IMR-90 (cell line): Measurements from ENCODE around the gene DNM2. TPM values are rescaled to one million over a fixed set of nuclear protein-coding genes. Genes with fewer than 3 reads are reported as not detected.

Source experiments
- ATAC-seq: fragments of 200-7000 bp; cut with Tn5 transposase; 2 replicates; pipeline ENCODE4 v1.9.1; 2020; ENCODE audit warnings: low read depth, mild to moderate bottlenecking, moderate library complexity
- BruUV-seq: library from RNA; stranded (reverse); fragments of 400-500 nt; replicated peaks from 2 replicates; lab custom pipeline; 2021; lab: Mats Ljungman, UMichigan
- CTCF ChIA-PET: fragments of 300-600 bp; formaldehyde crosslinking; extraction: SDS; loops from one replicate; lab custom pipeline; 2021; ENCODE audit warnings: antibody characterized with exemption; lab: Yijun Ruan, JAX
- POLR2A ChIA-PET: fragments of 300-600 bp; sonication (Branson Sonifier 250); formaldehyde crosslinking; loops from one replicate; lab custom pipeline; 2022; ENCODE audit warnings: antibody characterized with exemption; ENCODE audit not compliant: unreplicated experiment; lab: Charles Lee
- DNase-seq: peaks from one replicate; pipeline ENCODE4 v3.0.0; 2013
- H2AFZ ChIP-seq: replicated peaks from 2 replicates; pipeline ENCODE3; 2013; ENCODE audit warnings: low read length, mild to moderate bottlenecking; ENCODE audit not compliant: poor library complexity
- H2AK5ac ChIP-seq: 2 replicates; pipeline ENCODE4 v1.6.1; 2013; ENCODE audit warnings: low read depth, low read length, inconsistent platforms
- H2AK9ac ChIP-seq: replicated peaks from 2 replicates; pipeline ENCODE3; 2013; ENCODE audit warnings: mild to moderate bottlenecking, low read depth, low read length, moderate library complexity; ENCODE audit not compliant: poor library complexity
- H2BK120ac ChIP-seq: 2 replicates; pipeline ENCODE4 v1.6.1; 2013; ENCODE audit warnings: low read depth, low read length, inconsistent platforms
- H2BK15ac ChIP-seq: 3 replicates; pipeline ENCODE4 v1.6.1; 2013; ENCODE audit warnings: low read depth, low read length, inconsistent platforms
- H2BK20ac ChIP-seq: 2 replicates; pipeline ENCODE4 v1.6.1; 2013; ENCODE audit warnings: low read depth, mild to moderate bottlenecking, inconsistent platforms, low read length, moderate library complexity
- H2BK5ac ChIP-seq: 2 replicates; pipeline ENCODE4 v1.6.1; 2013; ENCODE audit warnings: mild to moderate bottlenecking, low read depth, low read length, inconsistent platforms; ENCODE audit not compliant: poor library complexity, severe bottlenecking
- H3K14ac ChIP-seq: replicated peaks from 2 replicates; pipeline ENCODE4 v1.6.1; 2013; ENCODE audit warnings: low read depth, low read length, inconsistent platforms
- H3K18ac ChIP-seq: 2 replicates; pipeline ENCODE4 v1.6.1; 2013; ENCODE audit warnings: low read depth, low read length, control low read depth
- H3K23ac ChIP-seq: 2 replicates; pipeline ENCODE4 v1.6.1; 2013; ENCODE audit warnings: low read depth, low read length, inconsistent platforms
- H3K27ac ChIP-seq: 2 replicates; pipeline ENCODE4 v1.5.1; 2013; ENCODE audit warnings: mild to moderate bottlenecking, control low read depth, low read length; ENCODE audit not compliant: insufficient read depth
- H3K27me3 ChIP-seq: 2 replicates; pipeline ENCODE4 v1.6.1; 2013; ENCODE audit warnings: low read length; ENCODE audit not compliant: control insufficient read depth, insufficient read depth
- H3K36me3 ChIP-seq: 2 replicates; pipeline ENCODE4 v1.6.1; 2013; ENCODE audit warnings: low read length, mixed read lengths; ENCODE audit not compliant: control insufficient read depth, insufficient read depth
- H3K4ac ChIP-seq: 2 replicates; pipeline ENCODE4 v1.6.1; 2013; ENCODE audit warnings: low read depth, low read length, inconsistent platforms
- H3K4me1 ChIP-seq: 2 replicates; pipeline ENCODE4 v1.6.1; 2013; ENCODE audit warnings: low read length, mixed read lengths; ENCODE audit not compliant: control insufficient read depth, insufficient read depth
- H3K4me2 ChIP-seq: 2 replicates; pipeline ENCODE4 v1.6.1; 2013; ENCODE audit warnings: low read depth, mild to moderate bottlenecking, control low read depth, low read length, moderate library complexity
- H3K4me3 ChIP-seq: 2 replicates; pipeline ENCODE4 v1.5.1; 2013; ENCODE audit warnings: low read depth, mild to moderate bottlenecking, control low read depth, low read length, moderate library complexity; ENCODE audit not compliant: insufficient read depth
- H3K56ac ChIP-seq: 2 replicates; pipeline ENCODE4 v1.6.1; 2013; ENCODE audit warnings: low read length, inconsistent platforms; ENCODE audit not compliant: insufficient read depth; ENCODE audit errors: extremely low read depth
- H3K79me1 ChIP-seq, 2 experiments: 2 replicates each; pipeline ENCODE4 v1.6.1; 2013; ENCODE audit warnings: low read length in 2 of 2, inconsistent platforms in 1 of 2, low read depth in 1 of 2
- H3K9ac ChIP-seq: 2 replicates; pipeline ENCODE4 v1.6.1; 2013; ENCODE audit warnings: low read depth, low read length, control low read depth
- H3K9me1 ChIP-seq: 2 replicates; pipeline ENCODE4 v1.6.1; 2013; ENCODE audit warnings: low read length, inconsistent platforms; ENCODE audit not compliant: insufficient read depth
- H3K9me3 ChIP-seq: 2 replicates; pipeline ENCODE4 v1.6.1; 2013; ENCODE audit warnings: low read length; ENCODE audit not compliant: control insufficient read depth, insufficient read depth
- H4K20me1 ChIP-seq: 2 replicates; pipeline ENCODE4 v1.6.1; 2013; ENCODE audit warnings: low read length, inconsistent platforms; ENCODE audit not compliant: insufficient read depth
- H4K5ac ChIP-seq: 2 replicates; pipeline ENCODE4 v1.6.1; 2013; ENCODE audit warnings: mild to moderate bottlenecking, low read depth, low read length, control low read depth
- H4K8ac ChIP-seq, 2 experiments: 2 replicates each; pipeline ENCODE4 v1.6.1; 2013; ENCODE audit warnings: low read depth in 2 of 2, low read length in 2 of 2, control low read depth in 1 of 2, inconsistent platforms in 1 of 2
- H4K91ac ChIP-seq: 2 replicates; pipeline ENCODE4 v1.6.1; 2013; ENCODE audit warnings: low read depth, low read length, inconsistent platforms; ENCODE audit not compliant: insufficient read depth
- BHLHE40 ChIP-seq: fragments of 150-350 bp; IDR thresholded peaks from 2 replicates; pipeline ENCODE4 v1.6.1; 2016; ENCODE audit warnings: mild to moderate bottlenecking, low read depth, low read length
- CEBPB ChIP-seq: IDR thresholded peaks from 2 replicates; pipeline ENCODE4 v1.6.1; 2012; ENCODE audit warnings: low read depth, low read length, improper control_type of control experiment
- CHD1 ChIP-seq: IDR thresholded peaks from 2 replicates; pipeline ENCODE4 v1.6.1; 2012; ENCODE audit warnings: low read depth, low read length, improper control_type of control experiment
- CTCF ChIP-seq: conservative IDR thresholded peaks from 2 replicates; pipeline ENCODE4 v1.5.1; 2012; ENCODE audit warnings: mild to moderate bottlenecking, low read depth, low read length, improper control_type of control experiment
- FOS ChIP-seq: fragments of 150-350 bp; IDR thresholded peaks from 2 replicates; pipeline ENCODE4 v1.6.1; 2016; ENCODE audit warnings: low read depth, low read length
- MAFK ChIP-seq: IDR thresholded peaks from 2 replicates; pipeline ENCODE4 v1.6.1; 2012; ENCODE audit warnings: low read depth, low read length, improper control_type of control experiment
- MAZ ChIP-seq: IDR thresholded peaks from 2 replicates; pipeline ENCODE4 v1.6.1; 2012; ENCODE audit warnings: low read depth, mild to moderate bottlenecking, low read length, improper control_type of control experiment, moderate library complexity, borderline replicate concordance
- MXI1 ChIP-seq: IDR thresholded peaks from 2 replicates; pipeline ENCODE4 v1.6.1; 2012; ENCODE audit warnings: low read depth, mild to moderate bottlenecking, low read length, moderate library complexity, borderline replicate concordance
- NFE2L2 ChIP-seq: fragments of 150-350 bp; IDR thresholded peaks from 2 replicates; pipeline ENCODE4 v1.6.1; 2016; ENCODE audit warnings: low read depth, mild to moderate bottlenecking, low read length
- POLR2A ChIP-seq: IDR thresholded peaks from 2 replicates; pipeline ENCODE4 v1.6.1; 2012; ENCODE audit warnings: mild to moderate bottlenecking, low read depth, low read length
- RAD21 ChIP-seq: IDR thresholded peaks from 2 replicates; pipeline ENCODE4 v1.6.1; 2012; ENCODE audit warnings: low read length, improper control_type of control experiment
- RCOR1 ChIP-seq: IDR thresholded peaks from 2 replicates; pipeline ENCODE4 v1.6.1; 2012; ENCODE audit warnings: mild to moderate bottlenecking, low read length, improper control_type of control experiment; ENCODE audit not compliant: insufficient replicate concordance
- RFX5 ChIP-seq: IDR thresholded peaks from 2 replicates; pipeline ENCODE4 v1.8.0; 2012; ENCODE audit warnings: low read depth, mild to moderate bottlenecking, low read length, moderate library complexity
- SMC3 ChIP-seq: fragments of 150-350 bp; IDR thresholded peaks from 2 replicates; pipeline ENCODE4 v1.6.1; 2016; ENCODE audit warnings: low read depth, mild to moderate bottlenecking, antibody characterized with exemption, low read length, moderate library complexity
- USF2 ChIP-seq: fragments of 150-350 bp; IDR thresholded peaks from 2 replicates; pipeline ENCODE4 v1.6.1; 2017; ENCODE audit warnings: mild to moderate bottlenecking, antibody characterized with exemption, low read length, low read depth
- WGBS, 2 experiments: methylation state at CpG; one replicate each; pipeline versions ENCODE4 v1.1.5 to v1.1.7; 2013; ENCODE audit warnings: missing lambda C conversion rate in 2 of 2; ENCODE audit not compliant: insufficient read length in 1 of 2; ENCODE audit errors: extremely low coverage in 2 of 2; 5-methylcytosine and 5-hydroxymethylcytosine counted together
- dilution Hi-C: fragments of 300-500 bp; cut with HindIII; formaldehyde crosslinking; loops from one replicate; pipeline ENCODE4 v1.14.3; 2018; ENCODE audit warnings: low sequenced_read_pairs; ENCODE audit not compliant: unreplicated experiment
- in situ Hi-C: fragments of 300-500 bp; cut with MboI; formaldehyde crosslinking; loops from 3 replicates; pipeline ENCODE4 v1.14.3; 2019; ENCODE audit warnings: low sequenced_read_pairs, inconsistent platforms, mixed read lengths
- intact Hi-C: fragments of 100-400 bp; cut with micrococcal nuclease; formaldehyde crosslinking; loops from 2 replicates; pipeline ENCODE4 v1.10.0; 2022
- polyA plus RNA-seq, 3 experiments: library from polyadenylated mRNA; depleted of rRNA; stranded (reverse); fragments of >200 nt; gene quantifications; 2 replicates each; pipeline ENCODE4 v1.2.3, GENCODE V29; 2012; ENCODE audit warnings: low replicate concordance in 1 of 3
- total RNA-seq: library from RNA; depleted of rRNA; stranded (reverse); fragments of >200 nt; gene quantifications from 2 replicates; pipeline ENCODE4 v1.2.3, GENCODE V29; 2012
- TF ChIP-seq, protein P1 (sequence below): fragments of 150-350 bp; IDR thresholded peaks from 2 replicates; pipeline ENCODE4 v1.6.1; 2016; ENCODE audit warnings: low read depth, mild to moderate bottlenecking, low read length, moderate library complexity, borderline replicate concordance

DNM2 gene
- total and polyA plus RNA-seq, 2 of the 4 experiments (the other 2 are of a cell fraction) = 55.6 to 74.2 TPM

GRCh38 chr19:10679743-10680142 lies 38.1 kb upstream of the DNM2 start:
- WGBS, 2 experiments = 95% methylated on average over 12 of the region's 18 CpGs; no CpG with 5 or more reads in 1 of the 2 experiments
- in situ Hi-C loops = no loop called here
- H3K36me3 ChIP-seq = peaks cover 84% of the 10 kb centered on the region
- H2BK20ac ChIP-seq = no peak overlapping the region
- no peak overlapping the region for H3K4ac ChIP-seq
- H3K18ac ChIP-seq = no peak overlapping the region
- peaks cover 58 to 73% of the 10 kb centered on the region in 2 experiments for H3K79me1 ChIP-seq
- no peak overlapping the region for H3K14ac ChIP-seq
- H3K4me1 ChIP-seq = no peaks in the 10 kb centered on the region
- CTCF ChIA-PET = no interaction called here
- dilution Hi-C loops = no loop called here
- no peaks in the 10 kb centered on the region for H3K27me3 ChIP-seq
- H3K9ac ChIP-seq = no peak overlapping the region
- no peak overlapping the region for H3K27ac ChIP-seq
- no peak overlapping the region for H4K8ac ChIP-seq
- H2AK5ac ChIP-seq = no peak overlapping the region
- no peak overlapping the region for H2BK5ac ChIP-seq
- H4K5ac ChIP-seq = no peak overlapping the region
- intact Hi-C loops = no loop called here
- H3K56ac ChIP-seq = no peak overlapping the region
- H4K20me1 ChIP-seq = peaks cover 78% of the 10 kb centered on the region
- no peak overlapping the region for H3K4me2 ChIP-seq
- H3K4me3 ChIP-seq = no peak overlapping the region
- H2BK120ac ChIP-seq = no peak overlapping the region
- DNase-seq (no peak), ATAC-seq (no peak)
- TF ChIP-seq MAFK (no peak), CHD1 (no peak), USF2 (no peak), RFX5 (no peak), CEBPB (no peak), BHLHE40 (no peak), RCOR1 (no peak), SMC3 (no peak), MXI1 (no peak), CTCF (no peak), FOS (no peak), POLR2A (no peak), RAD21 (no peak), MAZ (no peak), NFE2L2 (no peak)
- TF ChIP-seq, protein P1, sequence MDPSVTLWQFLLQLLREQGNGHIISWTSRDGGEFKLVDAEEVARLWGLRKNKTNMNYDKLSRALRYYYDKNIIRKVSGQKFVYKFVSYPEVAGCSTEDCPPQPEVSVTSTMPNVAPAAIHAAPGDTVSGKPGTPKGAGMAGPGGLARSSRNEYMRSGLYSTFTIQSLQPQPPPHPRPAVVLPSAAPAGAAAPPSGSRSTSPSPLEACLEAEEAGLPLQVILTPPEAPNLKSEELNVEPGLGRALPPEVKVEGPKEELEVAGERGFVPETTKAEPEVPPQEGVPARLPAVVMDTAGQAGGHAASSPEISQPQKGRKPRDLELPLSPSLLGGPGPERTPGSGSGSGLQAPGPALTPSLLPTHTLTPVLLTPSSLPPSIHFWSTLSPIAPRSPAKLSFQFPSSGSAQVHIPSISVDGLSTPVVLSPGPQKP = no peak
- H3K9me3 ChIP-seq = no peaks in the 10 kb centered on the region
- H4K91ac ChIP-seq = no peak overlapping the region
- POLR2A ChIA-PET = no interaction called here
- no peak overlapping the region for H2AFZ ChIP-seq
- H3K23ac ChIP-seq = no peak overlapping the region
- BruUV-seq = no TSS peak
- H2AK9ac ChIP-seq = no peak overlapping the region
- no peak overlapping the region for H2BK15ac ChIP-seq
- no peaks in the 10 kb centered on the region for H3K9me1 ChIP-seq
